HG03135 (cell line): ENCODE measurements around the gene ING5.
"Not testable (repeated sequence)": the region's sequence is repeated elsewhere in the genome, so short reads cannot be mapped to it uniquely, and the experiment has no call there.

Experiments
- ATAC-seq: cut with Tn5 transposase; IDR thresholded peaks from one replicate; pipeline ENCODE4 v1.9.1; 2021; ENCODE audit warnings: mild to moderate bottlenecking, moderate library complexity; ENCODE audit not compliant: unreplicated experiment

The ING5 gene

DNA sequence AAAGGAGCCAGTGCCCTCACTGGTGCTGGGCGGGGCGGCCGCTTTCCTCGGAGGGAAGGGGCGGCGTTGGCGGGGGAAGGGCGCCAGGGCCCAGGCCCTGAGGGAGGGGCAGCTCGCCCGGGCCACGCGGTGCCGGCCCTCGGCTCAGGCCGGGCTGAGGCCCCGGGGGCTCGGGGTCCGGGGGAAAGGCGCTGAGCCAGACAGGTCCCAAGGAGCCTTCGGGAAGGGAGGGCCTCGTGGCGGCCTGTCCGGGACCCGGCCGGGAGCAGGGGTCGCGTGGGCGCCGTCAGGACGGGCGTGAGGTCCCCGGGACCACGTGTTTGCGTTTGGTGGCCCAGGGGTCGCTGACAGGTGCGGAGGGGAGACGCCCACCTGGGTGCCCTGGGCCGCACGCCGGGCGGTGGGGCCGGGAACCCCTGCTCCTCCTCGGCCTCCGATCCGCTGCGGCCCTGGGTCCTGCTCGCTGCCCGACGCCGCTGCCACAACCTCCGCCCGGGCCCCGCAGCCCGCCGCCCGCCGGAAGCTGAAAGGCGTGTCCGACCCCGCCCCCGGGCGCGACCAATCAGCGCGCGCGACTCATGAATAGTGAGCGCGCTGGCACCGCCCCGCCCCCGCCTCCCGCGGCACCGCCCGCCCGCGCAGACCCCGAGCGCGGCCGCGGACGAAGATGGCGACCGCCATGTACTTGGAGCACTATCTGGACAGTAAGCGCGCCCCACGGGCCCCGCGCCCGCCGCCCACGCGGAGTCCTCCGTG, at the start of gene ING5:
TSS of gene ING5 (plus strand) at position 641 of the 756 bp plus-strand sequence. CDS start at position 668, 27 bp downstream.
- peak; percentile 54 for ATAC-seq

DNA sequence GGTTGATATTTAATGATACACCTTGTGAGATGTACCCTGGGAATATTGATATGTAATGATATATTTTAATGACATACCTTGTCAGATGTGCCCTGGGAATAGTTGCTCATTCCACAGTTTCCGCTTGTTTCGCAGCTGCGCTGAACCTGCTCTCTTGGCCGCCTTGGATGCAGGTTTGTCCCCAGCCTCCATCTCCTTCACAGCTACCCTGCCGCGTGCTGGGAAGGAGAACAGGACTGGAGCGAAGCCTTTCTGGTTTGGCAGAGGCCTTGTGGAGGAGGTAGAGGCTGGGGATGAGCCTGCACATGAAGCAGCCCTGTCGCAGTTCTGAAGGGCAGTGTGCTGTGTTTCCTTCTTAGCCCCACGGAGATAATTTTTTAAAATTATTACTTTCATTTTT, 49.7 kb upstream of the ING5 start:
- ATAC-seq = no peak

DNA sequence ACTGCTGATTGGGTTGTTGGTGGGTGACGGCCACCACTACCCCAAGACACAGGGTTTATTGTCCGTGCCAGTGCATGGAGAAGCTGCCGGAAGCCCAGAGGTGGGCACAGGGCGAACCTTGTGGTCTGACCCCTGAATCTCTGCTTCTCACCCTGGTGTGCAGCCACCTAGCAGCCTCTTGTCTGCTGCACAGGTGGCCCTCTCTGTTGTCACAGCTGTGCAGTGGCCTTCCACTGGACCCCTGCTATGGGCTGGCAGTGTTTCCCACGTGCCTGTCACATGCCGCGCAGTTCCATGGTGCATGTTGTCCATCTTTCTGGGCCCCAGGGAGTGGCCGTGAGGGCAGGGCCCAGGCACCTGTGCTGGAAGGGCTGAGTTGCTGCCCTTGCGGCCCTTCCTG, 49.1 kb upstream of the ING5 start:
- no peak for ATAC-seq

DNA sequence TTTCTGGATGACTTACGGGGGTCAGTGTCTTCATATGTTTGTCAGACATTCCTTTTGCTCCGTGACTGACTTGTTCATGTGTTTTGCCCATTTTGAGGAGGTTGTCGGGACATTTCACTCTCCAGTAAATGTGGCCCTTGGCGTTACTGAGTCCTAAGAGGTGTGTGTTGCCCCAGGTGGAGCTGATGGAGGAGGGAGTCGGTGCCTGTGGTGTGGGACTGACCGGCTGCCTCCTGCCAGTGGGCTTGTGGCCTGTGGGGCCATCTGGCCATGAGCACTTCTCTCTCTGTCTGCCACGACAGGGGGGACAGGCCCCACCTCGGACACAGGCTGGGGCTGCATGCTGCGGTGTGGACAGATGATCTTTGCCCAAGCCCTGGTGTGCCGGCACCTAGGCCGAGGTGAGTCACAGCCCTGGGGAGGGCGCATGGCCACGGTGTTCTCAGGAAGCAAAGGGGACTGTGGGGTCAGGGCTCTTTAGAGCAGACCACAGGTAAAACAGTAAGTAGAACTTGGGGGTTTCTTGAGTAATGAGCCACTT, 48.6 kb upstream of the ING5 start:
- ATAC-seq = no peak

DNA sequence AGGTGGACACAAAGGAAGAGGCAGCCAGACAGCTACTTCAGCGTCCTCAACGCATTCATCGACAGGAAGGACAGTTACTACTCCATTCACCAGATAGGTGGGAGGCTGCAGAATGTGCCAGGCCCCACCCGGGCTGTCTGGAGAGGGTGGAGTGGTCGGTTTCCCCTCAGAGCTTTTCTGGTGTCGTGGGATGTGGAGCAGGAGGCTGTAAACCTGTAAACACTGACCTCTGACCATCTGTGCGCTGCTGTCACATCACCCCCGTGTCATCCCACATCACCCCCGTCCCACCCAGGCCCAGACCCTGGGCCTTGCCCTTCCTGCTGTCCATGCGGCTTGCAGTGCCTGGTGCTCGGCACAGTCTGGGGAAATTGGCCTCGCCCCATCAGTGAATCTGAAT, 47.3 kb upstream of the ING5 start:
- ATAC-seq = no peak

DNA sequence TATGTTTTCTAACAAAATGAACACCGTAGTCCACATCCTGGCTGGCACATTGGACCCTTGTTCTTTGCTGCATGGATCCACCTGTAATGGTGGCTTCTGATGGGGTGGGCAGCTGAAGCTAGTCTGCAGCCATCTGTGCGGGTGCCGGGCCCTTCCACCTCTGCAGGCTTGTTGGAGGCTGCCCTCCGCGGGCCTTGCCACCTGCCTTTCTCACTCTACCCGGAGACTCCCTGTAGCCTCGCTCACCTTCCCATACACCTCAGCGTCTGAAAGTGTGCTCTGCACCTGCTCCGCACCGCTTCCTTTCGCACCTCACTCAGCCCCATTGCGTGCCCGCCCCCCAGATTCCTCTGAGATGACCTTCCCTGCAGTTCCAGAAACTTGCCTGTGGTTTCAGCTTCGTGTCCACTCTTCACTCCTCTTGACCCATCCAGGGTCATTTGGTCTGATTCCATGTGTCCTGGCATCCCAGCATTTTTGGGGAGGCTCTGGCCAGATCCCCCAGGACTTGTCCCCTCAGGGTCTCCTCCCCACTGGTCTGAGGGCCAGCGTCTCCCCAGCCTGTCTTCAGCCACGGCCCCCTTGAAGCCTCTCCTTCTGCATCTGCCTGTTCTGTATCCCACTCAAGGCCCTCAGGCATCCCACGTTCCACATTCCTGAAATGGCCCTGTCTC, 46.2 kb upstream of the ING5 start:
- no peak for ATAC-seq

DNA sequence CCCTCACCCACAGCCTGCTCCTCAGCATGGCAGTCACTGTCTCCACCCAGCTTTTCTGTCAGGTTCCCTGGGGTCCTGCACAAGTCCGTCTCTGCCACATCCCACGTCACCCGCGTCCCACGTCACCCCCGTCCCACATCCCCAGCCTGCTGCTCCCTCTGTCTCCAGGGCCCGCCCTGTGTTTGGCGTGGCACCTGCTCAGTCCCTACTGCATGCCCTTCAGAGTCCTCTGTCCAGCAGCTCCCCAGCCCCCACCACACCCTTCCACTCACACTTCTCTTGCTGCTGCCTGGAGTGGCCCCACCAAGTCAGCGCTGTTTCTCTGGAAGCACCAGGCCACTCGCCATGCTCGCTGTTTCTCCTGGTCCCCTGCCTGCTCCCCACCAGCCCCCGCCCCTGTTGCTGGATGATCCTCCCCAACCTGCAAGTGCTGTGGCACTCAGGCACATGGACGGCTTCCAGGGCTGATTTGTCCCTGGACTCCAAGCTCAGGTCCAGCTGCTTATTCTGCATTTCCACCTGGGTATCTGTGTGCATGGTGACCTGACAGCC, 45.6 kb upstream of the ING5 start:
- ATAC-seq = no peak

DNA sequence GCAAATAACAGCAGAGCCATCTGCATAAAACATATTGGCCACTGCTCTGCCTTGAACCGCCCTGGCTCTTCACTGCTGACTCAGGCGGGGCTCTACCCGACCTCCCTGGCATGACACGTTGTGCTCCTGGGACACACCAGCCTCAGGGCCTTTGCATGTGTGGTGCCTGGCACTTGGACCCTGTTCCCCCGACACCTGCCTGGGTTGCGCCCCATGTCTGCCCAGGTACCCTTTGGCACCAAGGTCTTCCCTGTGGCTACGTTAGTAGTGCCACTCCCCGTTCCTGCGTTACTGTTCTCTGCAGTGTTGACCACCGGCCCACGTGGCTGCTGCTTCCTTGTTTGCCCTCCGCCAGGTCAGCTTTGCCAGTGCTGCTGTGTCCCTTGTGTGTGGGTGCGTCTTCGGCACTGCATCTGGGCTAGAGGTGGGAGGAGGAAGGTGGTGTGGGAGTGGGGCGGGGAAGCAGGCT, 44.0 kb upstream of the ING5 start:
- no peak for ATAC-seq

DNA sequence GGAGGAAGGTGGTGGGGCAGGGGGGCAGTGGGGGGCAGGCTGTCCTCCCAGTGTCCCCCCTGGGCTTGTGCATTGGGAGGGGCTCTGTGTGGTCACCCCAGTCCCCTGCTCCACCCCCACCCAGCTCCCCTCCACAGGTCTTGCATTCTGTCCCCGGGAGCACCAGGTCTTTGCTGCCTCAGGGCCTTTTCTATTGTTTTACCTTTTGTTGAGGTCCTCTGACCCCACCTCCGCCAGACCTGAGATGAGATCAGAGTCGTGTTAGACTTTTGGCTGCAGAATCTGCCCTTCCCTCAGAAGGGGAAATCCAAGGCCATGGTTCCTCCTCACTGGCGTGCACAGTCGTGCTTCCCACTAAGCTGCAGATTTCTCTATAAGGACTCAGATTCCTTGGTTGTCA, 43.5 kb upstream of the ING5 start:
- no peak for ATAC-seq

DNA sequence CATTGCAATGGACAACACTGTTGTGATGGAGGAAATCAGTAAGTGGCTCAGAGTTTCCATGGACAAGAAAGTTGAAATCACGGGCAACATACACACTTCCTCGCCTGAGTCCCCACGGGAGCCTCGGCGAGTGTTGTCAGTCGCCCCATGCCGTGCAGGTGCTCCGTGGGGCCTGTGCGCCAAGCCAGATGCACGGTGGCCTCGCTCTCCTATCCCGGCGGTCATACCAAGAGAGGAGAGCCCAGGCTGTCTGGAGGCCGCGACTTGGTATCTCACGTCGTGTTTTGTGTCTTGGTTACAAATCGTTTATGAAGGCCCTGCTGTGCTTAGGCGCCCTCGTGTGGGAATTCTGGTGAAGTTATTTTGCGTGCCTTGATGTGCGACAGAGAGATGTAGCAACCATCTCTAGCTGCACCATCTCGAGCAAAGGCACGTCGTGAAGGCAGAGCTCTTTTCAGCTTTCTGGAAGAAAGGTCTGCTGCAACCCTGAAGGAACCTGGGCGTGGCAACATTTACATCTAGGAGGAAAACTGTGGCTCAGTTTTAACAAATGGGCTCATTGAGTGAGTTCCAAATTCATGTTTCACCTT, 42.6 kb upstream of the ING5 start:
- ATAC-seq = no peak

DNA sequence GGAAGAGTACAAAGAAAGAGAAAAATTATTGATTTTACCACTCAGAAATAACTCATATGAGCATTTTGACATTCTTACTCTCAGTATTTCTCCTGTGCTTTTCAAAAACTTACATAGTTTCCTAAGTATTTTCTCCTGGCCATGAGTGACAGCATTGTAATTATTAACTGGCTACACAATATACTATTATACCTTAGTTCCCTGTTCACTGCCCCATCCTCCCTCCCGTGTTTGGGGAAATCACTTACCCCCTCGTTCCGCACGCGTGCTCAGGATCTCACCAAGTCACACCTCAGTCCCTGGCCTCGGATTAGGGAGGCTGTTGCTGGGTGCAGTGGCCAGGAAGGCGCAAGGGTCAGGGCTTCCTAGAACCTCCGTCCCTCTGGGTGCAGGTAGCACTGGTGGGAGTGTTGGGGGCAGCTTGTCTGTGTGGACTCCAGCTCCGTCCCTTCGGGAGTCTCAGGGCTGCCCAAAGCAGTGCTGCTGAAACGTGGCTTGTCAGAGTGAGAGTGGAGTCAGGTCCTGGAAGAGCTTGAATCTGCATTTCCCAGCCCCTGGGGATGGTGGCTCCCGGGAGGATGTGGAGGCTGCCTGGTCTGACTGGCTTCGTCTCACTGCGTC, 41.1 kb upstream of the ING5 start:
- ATAC-seq = no peak

DNA sequence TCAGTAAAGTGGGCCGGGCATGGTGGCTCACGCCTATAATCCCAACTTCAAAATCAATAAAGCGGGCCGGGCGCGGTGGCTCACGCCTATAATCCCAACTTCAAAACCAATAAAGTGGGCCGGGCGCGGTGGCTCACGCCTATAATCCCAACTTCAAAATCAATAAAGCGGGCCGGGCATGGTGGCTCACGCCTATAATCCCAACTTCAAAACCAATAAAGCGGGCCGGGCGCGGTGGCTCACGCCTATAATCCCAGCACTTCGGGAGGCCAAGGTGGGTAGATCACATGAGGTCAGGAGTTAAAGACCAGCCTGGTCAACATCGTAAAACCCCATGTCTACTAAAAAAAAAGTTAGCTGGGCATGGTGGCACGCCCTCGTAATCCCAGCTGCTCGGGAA, 39.1 kb upstream of the ING5 start:
- ATAC-seq = not testable (repeated sequence)

DNA sequence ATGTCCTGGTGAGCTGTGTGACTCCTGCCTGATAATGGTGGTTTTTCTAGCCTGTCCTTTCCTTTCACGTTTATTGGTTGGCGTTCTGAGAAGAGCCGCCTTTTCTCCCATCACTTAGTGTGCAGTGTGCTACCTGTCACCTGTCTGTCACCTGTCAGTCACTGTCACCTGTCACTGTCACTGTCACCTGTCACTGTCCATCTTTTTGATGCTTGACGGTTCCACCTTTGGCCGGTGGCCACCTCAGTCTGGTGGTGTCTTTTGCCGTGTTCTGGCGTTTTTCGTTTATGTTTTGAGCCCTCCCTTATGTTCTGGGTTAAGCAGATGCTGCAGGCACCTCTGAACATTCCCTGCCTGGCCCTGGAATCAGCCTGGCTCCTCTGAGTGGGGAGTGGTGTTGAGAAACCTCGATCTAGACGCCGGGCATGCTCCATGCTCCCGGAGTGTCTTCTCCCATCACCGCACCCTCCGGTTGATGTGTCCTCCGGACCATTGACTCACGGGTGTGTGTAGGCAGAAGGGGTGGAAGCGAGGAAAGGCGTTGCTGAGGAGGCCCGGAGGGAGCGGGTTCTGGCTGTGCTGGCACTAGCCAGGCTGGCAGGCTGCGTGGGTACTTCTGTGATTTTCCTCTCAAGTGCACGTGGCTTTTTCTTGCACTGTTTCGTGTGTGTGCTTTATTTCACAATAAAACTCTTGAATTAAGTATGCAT, 36.0 kb upstream of the ING5 start:
- no peak for ATAC-seq

DNA sequence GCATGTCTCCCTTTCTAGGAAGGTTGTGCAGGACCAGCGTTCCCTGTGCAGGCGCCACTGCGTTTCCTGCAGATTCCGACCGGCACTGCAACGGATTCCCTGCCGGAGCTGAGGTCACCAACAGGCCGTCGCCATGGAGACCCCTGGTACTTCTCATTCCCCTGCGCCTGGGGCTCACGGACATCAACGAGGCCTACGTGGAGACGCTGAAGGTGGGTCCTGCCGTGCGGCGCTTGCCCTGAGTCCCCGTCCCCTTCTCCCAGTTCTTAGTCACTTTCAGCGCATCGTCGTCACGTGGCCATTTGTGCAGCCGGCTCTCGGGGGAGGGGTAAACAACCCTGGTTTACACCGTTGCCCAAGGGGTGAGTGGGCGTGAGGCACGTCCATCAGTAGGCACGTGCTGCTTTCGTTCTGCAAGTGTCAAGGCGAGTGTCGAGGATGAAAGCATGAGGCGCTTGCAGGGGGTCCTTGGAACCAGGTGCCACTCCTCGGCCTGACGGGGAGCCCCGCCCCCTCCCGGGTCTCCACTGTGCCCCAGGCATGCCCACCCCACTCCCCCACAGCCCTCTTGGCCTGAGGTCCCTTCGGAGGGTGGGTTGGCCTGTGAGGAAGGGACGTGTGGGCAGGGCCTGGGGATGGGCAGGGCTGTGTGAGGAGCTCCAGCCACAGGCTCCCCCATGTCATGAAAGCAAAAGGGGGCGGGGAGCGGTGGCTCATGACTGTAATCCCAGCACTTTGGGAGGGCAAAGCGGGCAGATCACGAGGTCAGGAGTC, 35.0 kb upstream of the ING5 start:
- ATAC-seq = no peak

DNA sequence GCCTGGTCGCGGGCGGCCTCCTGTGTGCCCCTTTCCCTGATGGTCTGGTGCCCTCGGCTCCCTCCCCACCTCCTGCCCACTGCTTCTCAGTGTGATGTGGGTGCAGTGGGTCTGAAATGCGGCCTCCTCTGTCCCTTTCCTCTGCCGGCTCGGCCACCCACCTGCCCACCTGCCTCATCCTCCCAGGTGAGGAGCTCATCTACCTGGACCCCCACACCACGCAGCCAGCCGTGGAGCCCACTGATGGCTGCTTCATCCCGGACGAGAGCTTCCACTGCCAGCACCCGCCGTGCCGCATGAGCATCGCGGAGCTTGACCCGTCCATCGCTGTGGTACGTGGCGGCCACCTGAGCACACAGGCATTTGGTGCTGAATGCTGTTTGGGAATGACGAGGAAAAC, 33.5 kb upstream of the ING5 start:
- no peak for ATAC-seq

DNA sequence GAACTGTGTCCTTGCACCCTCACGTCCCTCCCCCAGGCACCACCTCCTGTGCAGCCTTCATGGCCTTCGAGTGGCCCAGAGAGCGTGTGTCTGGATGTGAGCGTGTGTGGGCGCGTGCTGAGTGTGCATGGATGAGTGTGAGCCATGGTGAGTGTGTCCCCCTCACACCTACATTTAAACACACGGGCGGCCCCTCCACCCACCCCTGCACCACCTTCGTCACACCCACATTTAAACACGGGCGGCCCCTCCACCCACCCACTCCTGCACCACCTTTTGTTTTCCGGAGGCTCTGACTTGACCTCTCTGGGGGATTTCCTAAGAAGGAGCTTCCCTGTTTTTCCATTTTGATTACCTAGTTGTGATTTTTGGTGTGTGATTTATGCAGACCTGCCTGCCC, 33.0 kb upstream of the ING5 start:
- no peak for ATAC-seq

DNA sequence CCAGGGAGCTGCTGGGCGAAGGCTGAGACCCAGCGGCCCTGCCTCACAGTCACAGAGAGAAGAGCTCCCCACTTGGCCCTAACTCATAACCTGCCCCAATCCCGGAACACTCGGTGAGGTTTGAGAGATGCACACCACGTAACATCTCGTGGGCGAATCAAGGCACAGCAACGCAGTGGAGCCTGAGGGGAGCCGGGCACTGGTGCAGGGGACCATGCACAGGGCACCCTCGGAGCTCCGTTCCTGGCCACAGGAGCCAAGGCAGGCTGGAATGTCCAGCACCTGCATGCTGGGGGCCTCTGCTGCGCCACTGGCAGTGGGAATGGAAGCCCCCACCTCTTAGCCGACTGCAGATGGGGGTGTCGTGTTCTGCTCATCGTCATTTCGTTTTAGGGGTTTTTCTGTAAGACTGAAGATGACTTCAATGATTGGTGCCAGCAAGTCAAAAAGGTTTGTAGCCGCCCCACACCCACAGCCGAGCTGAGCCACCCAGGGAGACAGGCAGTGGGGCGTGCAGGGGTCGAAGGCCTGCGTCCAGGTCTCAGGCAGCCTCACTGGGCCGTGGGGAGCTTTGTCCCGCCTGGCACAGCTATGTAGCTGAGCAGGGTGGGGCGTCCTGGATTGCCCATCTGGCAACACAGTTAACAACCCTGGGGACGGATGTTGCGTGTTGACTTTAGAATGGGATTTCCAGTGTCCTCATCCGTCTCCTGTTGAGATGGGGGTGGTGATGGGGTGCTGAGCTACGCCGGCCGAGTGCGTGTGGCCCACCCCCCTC, 31.3 kb upstream of the ING5 start:
- ATAC-seq = no peak

DNA sequence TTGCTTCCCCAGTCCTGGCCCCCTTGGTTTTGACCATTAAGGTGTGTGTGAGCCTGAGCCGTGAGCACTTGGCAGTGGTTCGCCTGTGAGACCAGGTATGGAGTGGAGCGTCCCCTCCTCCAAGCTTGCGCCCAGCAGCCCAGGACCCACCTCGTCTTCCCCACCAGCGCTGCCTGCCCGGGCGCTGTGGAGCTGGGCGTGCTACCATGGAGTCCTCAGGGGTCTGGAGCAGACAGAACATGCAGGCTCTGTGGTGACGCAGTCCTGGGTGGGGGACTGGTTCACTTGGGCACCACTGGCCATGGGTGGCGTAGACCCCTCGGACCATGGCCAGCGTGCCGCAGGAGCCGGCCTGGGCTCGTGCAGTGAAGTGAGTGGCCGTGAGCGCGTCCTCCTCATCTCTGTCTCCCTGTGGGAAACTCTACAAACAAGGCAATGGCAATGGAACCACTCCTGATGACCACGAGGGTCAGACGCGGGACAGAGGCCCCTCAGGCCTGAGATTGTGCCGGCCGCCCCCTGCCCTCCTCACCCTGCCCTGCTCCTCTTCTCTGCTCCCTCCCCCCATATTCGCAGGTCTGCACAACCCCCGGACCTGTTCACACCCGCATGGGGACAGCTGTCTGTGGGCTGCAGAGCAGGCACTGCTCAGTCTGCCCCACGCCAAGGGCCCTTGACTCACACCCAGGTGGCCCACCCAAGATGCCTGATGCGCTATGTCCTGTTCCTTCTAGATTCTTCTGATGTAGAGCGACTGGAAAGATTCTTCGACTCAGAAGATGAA, 30.2 kb upstream of the ING5 start:
- ATAC-seq = no peak
